Activated CD8-positive, alpha-beta memory T cell treated with anti-CD3 and anti-CD28 coated beads for 24 hours (primary cell): Measurements from ENCODE around the gene RCE1.

Experiments used
- DNase-seq: peaks from one replicate; pipeline ENCODE4 v3.0.0-alpha.2; 2020

RCE1 gene

DNA sequence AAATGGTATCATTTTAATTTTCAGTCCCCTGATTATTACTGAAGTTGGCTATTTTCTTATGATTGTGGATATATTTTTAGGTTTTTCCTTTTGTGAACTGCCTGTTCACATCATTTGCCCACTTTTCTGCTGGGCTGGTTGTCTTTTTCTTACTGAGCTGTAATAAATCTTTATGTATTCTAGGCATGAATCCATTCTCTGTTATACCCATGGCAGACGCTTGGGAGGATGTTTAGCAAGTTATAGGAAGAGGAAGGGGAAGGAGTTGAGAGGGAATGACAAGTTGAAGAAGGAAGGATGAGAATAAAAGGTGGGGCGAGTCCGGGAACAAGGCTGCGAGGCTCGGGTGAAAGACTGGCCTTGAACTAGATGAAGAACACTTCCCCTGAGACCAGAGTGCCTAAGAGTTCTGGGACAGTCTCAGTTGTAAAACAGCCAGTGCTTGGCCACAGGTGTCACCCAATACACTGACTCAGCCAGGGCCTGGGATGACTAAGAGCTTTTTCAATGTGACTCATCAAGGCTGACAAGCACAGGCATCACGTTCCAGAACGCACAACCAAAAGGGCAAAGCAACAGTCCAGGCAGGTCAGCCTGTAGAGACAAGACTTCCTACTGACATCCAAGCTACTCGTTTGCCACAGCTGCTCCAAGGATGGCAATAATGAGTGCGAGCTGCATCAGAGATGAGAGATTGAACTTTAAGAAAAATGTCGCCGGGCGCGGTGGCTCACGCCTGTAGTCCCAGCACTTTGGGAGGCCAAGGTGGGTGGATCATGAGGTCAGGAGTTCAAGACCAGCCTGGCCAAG is 48.8 kb downstream of the RCE1 start:
- DNase-seq = peak; percentile 64

DNA sequence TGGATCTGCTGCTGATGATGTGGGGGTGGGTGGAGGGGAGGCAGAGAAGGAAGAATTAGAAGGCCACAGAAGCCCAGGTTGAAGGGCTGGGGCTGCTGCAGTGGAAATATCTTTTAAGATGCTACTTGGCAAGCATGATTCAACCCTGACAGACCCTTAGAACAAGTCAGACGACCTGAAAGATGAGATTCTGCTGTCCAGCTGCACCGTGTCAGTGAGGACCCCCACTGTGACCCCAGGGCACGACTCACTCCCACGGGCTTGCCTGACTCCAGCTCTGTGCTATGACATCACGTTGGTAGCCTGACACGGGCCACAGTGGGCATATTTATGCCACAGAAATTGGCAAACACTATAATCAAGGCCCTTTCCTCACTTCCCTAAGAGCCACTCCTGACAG is 49.7 kb downstream of the RCE1 start:
- DNase-seq = no peak

DNA sequence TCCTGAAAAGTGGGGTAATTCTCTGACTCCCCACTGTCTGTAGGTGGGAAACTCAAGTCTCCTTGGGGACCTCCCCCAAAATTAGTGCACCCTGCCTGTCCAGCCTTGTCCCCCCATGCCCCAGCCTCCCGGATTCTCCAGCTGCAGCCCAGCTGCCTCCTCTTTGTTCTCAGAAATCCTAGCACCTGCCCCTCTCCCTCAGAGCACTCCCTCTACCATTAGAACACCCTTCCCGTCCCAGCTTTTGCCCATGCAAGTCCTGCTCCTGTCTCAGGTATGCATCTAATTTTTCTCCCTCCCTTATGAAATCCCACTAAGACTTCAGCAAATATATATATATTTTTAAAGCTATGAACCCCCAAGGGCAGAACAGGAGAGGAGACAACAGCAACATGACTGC is 50.9 kb downstream of the RCE1 start:
- no peak for DNase-seq
